Loucy (cell line): Measurements from ENCODE around the gene NRXN3.

Experiments used
- CTCF ChIP-seq: fragments of 200-600 bp; sonication (generic); conservative IDR thresholded peaks from 2 replicates; pipeline ENCODE4 v1.5.1; 2014; ENCODE audit warnings: mild to moderate bottlenecking, antibody characterized with exemption, low read length
- EZH2phosphoT487 ChIP-seq: fragments of 200-600 bp; IDR thresholded peaks from 2 replicates; pipeline ENCODE4 v1.6.1; 2018; ENCODE audit warnings: antibody characterized with exemption, mild to moderate bottlenecking, moderate library complexity, borderline replicate concordance

GRCh38 chr14:79511146-79511545 lies 1341.0 kb downstream of the NRXN3 start:
- TF ChIP-seq CTCF (no peak), EZH2phosphoT487 (no peak)
